Measurements from ENCODE around the gene CCDC47.

The CCDC47 gene

GRCh38 chr17:63817736-63818385 is 44.5 kb upstream of the CCDC47 start:
- Histone ChIP-seq H3K4me3 (ENCODE audit: low read length) (no peak overlapping the region), H3K79me2 (ENCODE audit: control insufficient read depth, low read length) (peaks cover 34% of the 10 kb centered on the region), H3K27me3 (ENCODE audit: control insufficient read depth, low read length) (no peaks in the 10 kb centered on the region), H3K4me2 (ENCODE audit: low read length) (no peak overlapping the region), H3K4me1 (ENCODE audit: control insufficient read depth, low read length) (peaks cover 13% of the 10 kb centered on the region), H3K27ac (ENCODE audit: low read depth, low read length) (no peak overlapping the region), H3K9me3 (ENCODE audit: control insufficient read depth, insufficient read depth, low read length) (no peaks in the 10 kb centered on the region), H3F3A (ENCODE audit: control insufficient read depth, insufficient read depth) (peaks cover 32% of the 10 kb centered on the region), H4K20me1 (ENCODE audit: control insufficient read depth, insufficient read depth, low read depth, low read length) (peaks cover 6% of the 10 kb centered on the region; the same call in 1 of the 2 replicates), H3K9me2 (replicated peaks; ENCODE audit: control insufficient read depth, low read length) (no peaks in the 10 kb centered on the region), H3K36me3 (ENCODE audit: control insufficient read depth, low read length) (peaks cover 99% of the 10 kb centered on the region)
- TF ChIP-seq EZH2phosphoT487 (IDR thresholded peaks at IDR 0.05; ENCODE audit: borderline replicate concordance, low read length): no peak
- no peak for TF ChIP-seq CTCF (IDR thresholded peaks at IDR 0.05; ENCODE audit: low read depth, low read length, poor library complexity, severe bottlenecking)

- Histone ChIP-seq H3K27ac (ENCODE audit: low read depth, low read length) (no peak overlapping the region), H3K4me3 (ENCODE audit: low read length) (no peak overlapping the region), H3K4me1 (ENCODE audit: control insufficient read depth, low read length) (peaks cover 8% of the 10 kb centered on the region), H4K20me1 (ENCODE audit: control insufficient read depth, insufficient read depth, low read depth, low read length) (peaks cover 5% of the 10 kb centered on the region; the same call in 1 of the 2 replicates), H3K9me3 (ENCODE audit: control insufficient read depth, insufficient read depth, low read length) (no peaks in the 10 kb centered on the region), H3K27me3 (ENCODE audit: control insufficient read depth, low read length) (no peaks in the 10 kb centered on the region), H3F3A (ENCODE audit: control insufficient read depth, insufficient read depth) (peaks cover 22% of the 10 kb centered on the region), H3K79me2 (ENCODE audit: control insufficient read depth, low read length) (peaks cover 29% of the 10 kb centered on the region), H3K36me3 (ENCODE audit: control insufficient read depth, low read length) (peaks cover 99% of the 10 kb centered on the region), H3K9me2 (replicated peaks; ENCODE audit: control insufficient read depth, low read length) (no peaks in the 10 kb centered on the region), H3K4me2 (ENCODE audit: low read length) (no peak overlapping the region)
- TF ChIP-seq EZH2phosphoT487 (IDR thresholded peaks at IDR 0.05; ENCODE audit: borderline replicate concordance, low read length) (no peak), CTCF (IDR thresholded peaks at IDR 0.05; ENCODE audit: low read depth, low read length, poor library complexity, severe bottlenecking) (no peak)
Observed at GRCh38 chr17:63816669-63817068, 43.3 kb upstream of the CCDC47 start.

- no peaks in the 10 kb centered on the region for H3K9me3 ChIP-seq (ENCODE audit: control insufficient read depth, insufficient read depth, low read length)
- peaks cover 20% of the 10 kb centered on the region for H3F3A ChIP-seq (ENCODE audit: control insufficient read depth, insufficient read depth)
- no peaks in the 10 kb centered on the region for H3K27me3 ChIP-seq (ENCODE audit: control insufficient read depth, low read length)
- peaks cover 2% of the 10 kb centered on the region; the same call in 1 of the 2 replicates for H3K4me1 ChIP-seq (ENCODE audit: control insufficient read depth, low read length)
- H3K4me3 ChIP-seq (ENCODE audit: low read length): no peak overlapping the region
- no peaks in the 10 kb centered on the region for H3K9me2 ChIP-seq (replicated peaks; ENCODE audit: control insufficient read depth, low read length)
- no peak overlapping the region for H3K4me2 ChIP-seq (ENCODE audit: low read length)
- peaks cover 99% of the 10 kb centered on the region for H3K36me3 ChIP-seq (ENCODE audit: control insufficient read depth, low read length)
- H3K79me2 ChIP-seq (ENCODE audit: control insufficient read depth, low read length): peaks cover 24% of the 10 kb centered on the region
- H4K20me1 ChIP-seq (ENCODE audit: control insufficient read depth, insufficient read depth, low read depth, low read length): no peaks in the 10 kb centered on the region; the same call in 1 of the 2 replicates
- no peak overlapping the region for H3K27ac ChIP-seq (ENCODE audit: low read depth, low read length)
- TF ChIP-seq CTCF (IDR thresholded peaks at IDR 0.05; ENCODE audit: low read depth, low read length, poor library complexity, severe bottlenecking): no peak
- no peak for TF ChIP-seq EZH2phosphoT487 (IDR thresholded peaks at IDR 0.05; ENCODE audit: borderline replicate concordance, low read length)
Observed at GRCh38 chr17:63816123-63816522, 42.7 kb upstream of the CCDC47 start.

All from DOHH2 (cell line).